Dermis microvascular lymphatic vessel endothelial cell (primary cell): ENCODE results near the gene HTR1E. TPM values are rescaled to one million over a fixed set of nuclear protein-coding genes. Genes with fewer than 3 reads are reported as not detected.
"Not testable (repeated sequence)": the region's sequence is repeated elsewhere in the genome, so short reads cannot be mapped to it uniquely, and the experiment has no call there.

Experiments used
- DNase-seq, 2 donors: peaks; one replicate each; pipeline versions ENCODE4 v3.0.0 to v3.0.0-alpha.2; 2010; ENCODE audit warnings: low read depth in 2 of 2
- total RNA-seq: library from RNA; depleted of rRNA; stranded (reverse); fragments of >200 nt; gene quantifications from 2 replicates; pipeline ENCODE4 v1.2.1, GENCODE V29; 2014

The HTR1E gene
- total RNA-seq, 1 donor from 2014 or later, result not detected

DNA sequence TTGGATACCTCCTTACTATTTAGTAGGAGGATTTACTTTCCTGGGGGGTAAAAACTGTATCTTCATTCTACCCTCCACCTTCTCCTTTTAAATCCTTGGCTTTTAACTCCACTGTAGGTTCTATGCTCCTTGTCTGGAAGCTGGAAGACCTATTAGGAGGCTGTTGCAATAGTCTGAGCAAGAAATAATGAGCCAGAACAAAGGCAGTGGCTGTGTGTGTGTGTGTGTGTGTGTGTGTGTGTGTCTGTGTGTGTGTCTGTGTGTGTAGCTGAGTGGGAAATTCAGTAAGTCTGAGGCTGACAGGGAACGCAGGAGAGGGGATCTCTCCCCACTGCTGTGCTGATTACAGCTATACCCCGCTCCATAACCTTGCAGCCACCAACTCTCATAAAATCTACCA lies 35.8 kb downstream of the HTR1E start:
- no peak for DNase-seq

- no peak for DNase-seq
Measured at GRCh38 chr6:86978251-86978650, 40.9 kb downstream of the HTR1E start.

DNA sequence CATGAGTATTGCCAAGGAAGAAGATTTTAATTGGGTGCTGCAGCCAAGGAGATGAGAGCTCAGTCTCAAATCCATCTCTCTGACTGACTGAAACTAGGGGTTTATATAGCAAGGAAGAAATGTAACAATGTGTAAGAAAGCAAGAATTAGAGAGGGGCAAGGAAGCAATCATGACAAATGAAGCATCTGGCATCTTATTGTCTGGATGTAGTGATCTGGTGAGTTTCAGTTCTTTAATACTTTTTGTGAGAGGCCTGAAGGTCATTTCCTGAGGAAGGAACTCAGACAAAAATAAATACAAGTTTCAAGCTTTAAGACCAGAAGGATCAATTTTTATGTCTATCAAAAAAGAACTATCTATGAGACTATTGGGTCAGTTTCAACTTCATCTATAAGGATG lies 64.2 kb downstream of the HTR1E start:
- no peak for DNase-seq

DNA sequence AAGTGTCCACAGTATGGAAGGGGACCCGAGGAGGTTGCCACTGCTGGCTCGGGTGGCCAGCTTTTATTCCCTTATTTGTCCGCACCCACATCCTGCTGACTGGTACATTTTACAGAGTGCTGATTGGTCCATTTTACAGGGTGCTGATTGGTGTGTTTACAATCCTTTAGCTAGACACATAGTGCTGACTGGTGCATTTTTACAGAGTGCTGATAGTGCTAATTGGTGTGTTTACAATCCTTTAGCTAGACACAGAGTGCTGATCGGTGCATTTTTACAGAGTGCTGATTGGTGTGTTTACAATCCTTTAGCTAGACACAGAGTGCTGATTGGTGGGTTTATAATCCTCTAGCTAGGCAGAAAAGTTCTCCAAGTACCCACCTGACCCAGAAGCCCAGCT lies 65.1 kb downstream of the HTR1E start:
- DNase-seq, result not testable (repeated sequence)

DNA sequence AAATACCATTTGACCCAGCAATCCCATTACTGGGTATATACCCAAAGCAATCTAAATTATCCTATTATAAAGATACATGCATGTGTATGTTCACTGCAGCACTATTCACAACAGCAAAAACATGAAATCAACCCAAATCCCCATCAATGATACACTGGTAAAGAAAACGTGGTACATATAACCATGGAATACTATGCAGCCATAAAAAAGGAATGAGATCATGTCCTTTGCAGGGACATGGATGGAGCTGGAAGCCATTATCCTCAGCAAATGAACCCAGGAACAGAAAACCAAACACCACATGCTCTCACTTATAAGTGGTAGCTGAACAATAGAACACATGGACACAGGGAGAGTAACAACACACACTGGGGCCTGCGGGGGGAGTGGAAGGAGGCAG lies 69.2 kb downstream of the HTR1E start:
- not testable (repeated sequence) for DNase-seq

DNA sequence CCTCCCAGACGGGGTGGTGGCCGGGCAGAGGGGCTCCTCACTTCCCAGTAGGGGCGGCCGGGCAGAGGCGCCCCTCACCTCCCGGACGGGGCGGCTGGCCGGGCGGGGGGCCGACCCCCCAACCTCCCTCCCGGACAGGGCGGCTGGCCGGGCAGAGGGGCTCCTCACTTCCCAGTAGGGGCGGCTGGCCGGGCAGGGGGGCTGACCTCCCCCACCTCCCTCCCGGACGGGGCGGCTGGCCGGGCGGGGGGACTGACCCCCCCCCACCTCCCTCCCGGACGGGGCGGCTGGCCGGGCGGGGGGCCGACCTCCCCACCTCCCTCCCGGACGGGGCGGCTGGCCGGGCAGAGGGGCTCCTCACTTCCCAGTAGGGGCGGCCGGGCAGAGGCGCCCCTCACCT lies 72.3 kb downstream of the HTR1E start:
- not testable (repeated sequence) for DNase-seq

GRCh38 chr6:87012035-87012434 lies 74.7 kb downstream of the HTR1E start:
- DNase-seq, result no peak

GRCh38 chr6:87012743-87013142 lies 75.4 kb downstream of the HTR1E start:
- no peak for DNase-seq

DNA sequence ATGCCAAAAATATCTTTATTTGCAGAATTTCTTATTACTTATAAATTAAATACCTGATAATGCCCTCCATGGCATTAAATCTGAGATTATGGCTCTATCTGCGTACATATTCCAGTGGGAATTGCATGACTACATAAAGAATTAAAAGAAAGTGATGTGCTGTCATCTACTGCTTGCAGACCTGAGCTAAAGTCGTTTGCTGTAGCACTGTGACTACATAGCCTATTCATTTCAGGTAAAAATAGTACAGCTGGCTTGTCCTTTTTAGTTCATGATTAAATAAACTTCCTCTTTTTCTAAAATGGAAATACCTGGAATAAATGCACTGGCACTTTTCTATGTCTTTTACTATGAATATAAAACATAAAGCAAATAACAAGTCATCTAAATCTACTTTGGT lies 79.4 kb downstream of the HTR1E start:
- no peak for DNase-seq

DNA sequence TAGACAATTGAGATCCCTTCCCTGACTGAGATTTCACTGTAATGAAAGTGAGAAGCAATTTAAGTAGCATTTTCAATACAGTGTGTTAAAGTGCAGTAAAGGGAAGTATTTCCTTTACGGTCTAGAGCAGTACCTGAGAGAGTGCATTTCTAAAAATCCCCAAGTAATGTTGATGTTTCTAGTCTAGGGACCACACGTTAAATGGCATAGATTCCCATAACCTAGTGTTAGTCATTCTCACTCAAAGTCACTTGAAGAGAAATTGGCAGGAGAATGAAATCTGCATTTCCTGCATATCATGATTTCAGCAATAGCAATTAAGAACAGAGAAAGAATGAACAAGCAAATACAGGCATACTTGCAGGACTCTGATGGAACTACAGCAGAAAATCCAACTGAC lies 89.7 kb downstream of the HTR1E start:
- no peak for DNase-seq

GRCh38 chr6:87029711-87030314 lies 92.5 kb downstream of the HTR1E start:
- DNase-seq, result peak; percentile 30 to 65

GRCh38 chr6:87040729-87041128 lies 103.4 kb downstream of the HTR1E start:
- no peak for DNase-seq

GRCh38 chr6:87045521-87046075 lies 108.3 kb downstream of the HTR1E start:
- no peak for DNase-seq

DNA sequence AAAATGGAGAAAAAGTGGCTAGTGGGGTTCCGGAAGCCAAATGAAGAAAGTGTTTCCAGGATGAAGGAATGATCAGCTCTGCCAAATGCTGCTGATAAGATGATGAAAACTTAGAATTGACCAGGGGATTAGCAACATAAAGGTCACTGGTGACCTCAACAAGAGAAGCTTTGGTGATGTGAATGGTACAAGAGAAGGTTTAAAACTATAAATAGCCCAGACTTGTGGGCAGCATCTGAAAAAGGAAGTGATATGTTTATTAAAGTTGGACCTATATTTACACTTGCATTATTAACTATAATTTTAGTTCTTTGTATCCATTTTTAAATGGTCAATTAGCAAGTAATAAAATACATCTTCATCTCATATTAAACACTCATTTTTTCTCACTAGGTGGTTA lies 112.5 kb downstream of the HTR1E start:
- DNase-seq, result no peak

DNA sequence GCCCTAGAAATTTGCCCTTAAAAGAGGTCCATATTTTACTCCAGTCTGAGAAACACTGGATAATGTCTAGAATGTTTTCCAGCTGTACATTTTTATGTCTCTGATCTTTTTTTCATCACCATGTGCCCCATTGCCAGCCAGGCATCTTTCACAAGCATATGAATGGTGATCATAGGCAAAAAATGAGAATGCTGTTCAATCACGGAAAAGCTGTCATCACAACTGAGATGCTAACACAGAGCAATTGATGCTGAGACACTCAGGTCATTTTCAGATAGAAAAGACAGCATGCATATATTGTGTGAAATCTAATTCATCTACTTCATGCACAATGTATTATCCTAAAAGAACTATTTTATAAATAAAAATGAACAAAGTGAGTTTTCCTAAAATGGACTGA lies 116.0 kb downstream of the HTR1E start:
- DNase-seq, result no peak

DNA sequence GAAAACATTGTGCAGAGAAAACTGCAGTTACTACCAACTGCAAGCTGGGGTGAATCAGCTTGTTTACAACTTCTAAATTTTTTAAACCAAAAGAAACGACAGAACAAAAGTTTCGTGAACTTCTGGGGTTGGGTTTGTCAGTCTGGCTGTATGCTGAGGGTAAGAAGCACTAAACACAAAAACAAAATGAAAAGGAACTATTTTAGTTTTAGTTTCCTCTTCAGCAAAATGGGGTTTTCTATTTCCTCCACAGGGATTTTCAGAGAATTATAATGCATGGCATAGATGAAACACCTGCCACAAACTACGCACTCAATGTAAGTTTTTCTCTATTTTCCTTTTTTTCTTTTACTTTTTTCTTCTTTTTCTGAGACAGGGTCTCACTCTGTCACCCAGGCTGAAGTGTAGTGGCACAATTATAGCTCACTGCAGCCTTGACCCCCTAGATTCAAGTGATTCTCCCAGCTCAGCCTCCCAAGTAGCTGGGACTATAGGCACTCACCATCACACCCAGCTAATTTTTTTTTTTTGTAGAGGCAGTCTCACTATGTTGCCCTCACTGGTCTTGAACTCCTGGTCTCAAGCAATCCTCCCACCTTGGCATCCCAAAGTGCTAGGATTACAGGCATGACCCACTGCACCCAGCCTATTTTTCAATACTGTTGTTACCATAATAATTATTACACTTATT lies 117.0 kb downstream of the HTR1E start:
- no peak for DNase-seq

GRCh38 chr6:87059943-87060342 lies 122.6 kb downstream of the HTR1E start:
- no peak for DNase-seq

DNA sequence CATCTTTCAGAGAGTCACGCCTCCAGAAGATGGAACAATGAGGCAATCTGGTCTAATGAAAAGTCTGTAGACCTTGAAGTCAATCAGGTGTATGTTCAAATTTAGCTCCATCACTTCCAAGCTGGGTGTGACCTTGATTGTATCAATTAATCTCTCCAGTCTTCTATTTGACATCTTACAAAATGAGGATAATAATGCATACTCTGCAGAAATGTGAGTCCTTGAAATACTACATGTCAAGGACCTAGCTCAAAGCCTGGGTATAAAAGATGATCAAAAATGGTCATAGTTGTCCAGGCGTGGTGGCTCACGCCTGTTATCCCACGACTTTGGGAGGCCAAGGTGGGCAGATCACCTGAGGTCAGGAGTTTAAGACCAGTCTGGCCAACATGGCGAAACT lies 127.8 kb downstream of the HTR1E start:
- no peak for DNase-seq

Other genes with a start within 250 kb of the HTR1E start
- gene CGA, start 157.6 kb downstream of the HTR1E start, total RNA-seq, result not detected in 2 replicates
- 11.6 and 16.8 TPM in 2 replicates for gene ZNF292, start 218.0 kb downstream of the HTR1E start, total RNA-seq